Neutrophil (primary cell): ENCODE data around the gene ARHGAP35.

Experiments used
- H3K27ac ChIP-seq: fragments of 200-600 bp; sonication (generic); 2 replicates; pipeline ENCODE4 v1.5.1; 2016; ENCODE audit warnings: mild to moderate bottlenecking, moderate library complexity
- H3K27me3 ChIP-seq: fragments of 200-600 bp; sonication (generic); 2 replicates; pipeline ENCODE4 v1.6.0; 2016; ENCODE audit warnings: mild to moderate bottlenecking
- H3K36me3 ChIP-seq: fragments of 200-600 bp; sonication (generic); 2 replicates; pipeline ENCODE4 v1.5.1; 2017
- H3K4me1 ChIP-seq, 2 experiments: fragments of 200-600 bp in 1 of 2; sonication (generic) in 1 of 2; 1 replicate in 1 of 2; 2 replicates in 1 of 2; pipeline versions ENCODE4 v1.5.1 to v1.6.1; 2013 to 2016; ENCODE audit warnings: low read depth in 1 of 2, low read length in 1 of 2, mild to moderate bottlenecking in 1 of 2, moderate library complexity in 1 of 2; ENCODE audit not compliant: control insufficient read depth in 1 of 2, insufficient read depth in 1 of 2
- H3K4me3 ChIP-seq, 2 experiments: fragments of 200-600 bp in 1 of 2; sonication (generic) in 1 of 2; 1 replicate in 1 of 2; 2 replicates in 1 of 2; pipeline ENCODE4 v1.5.1; 2013 to 2016; ENCODE audit warnings: low read depth in 1 of 2, low read length in 1 of 2, mild to moderate bottlenecking in 1 of 2, moderate library complexity in 1 of 2
- H3K9me3 ChIP-seq: fragments of 200-600 bp; sonication (generic); 2 replicates; pipeline ENCODE4 v1.5.1; 2016
- CTCF ChIP-seq: fragments of 200-600 bp; sonication (generic); IDR thresholded peaks from 2 replicates; pipeline ENCODE4 v1.5.1; 2016; ENCODE audit warnings: antibody characterized with exemption

Gene ARHGAP35

GRCh38 chr19:46840498-46840942, 20.3 kb upstream of the ARHGAP35 start:
- peak; percentile 47 for TF ChIP-seq CTCF
- Histone ChIP-seq H3K4me3 (no peak overlapping the region), H3K9me3 (no peaks in the 10 kb centered on the region), H3K36me3 (peaks cover 68% of the 10 kb centered on the region), H3K4me1 (no peaks in the 10 kb centered on the region), H3K27ac (no peak overlapping the region), H3K27me3 (no peaks in the 10 kb centered on the region)

GRCh38 chr19:46841458-46842083, 19.2 kb upstream of the ARHGAP35 start:
- H3K36me3 ChIP-seq: peaks cover 68% of the 10 kb centered on the region
- H3K27ac ChIP-seq: no peak overlapping the region
- TF ChIP-seq CTCF: no peak
- H3K4me1 ChIP-seq: no peaks in the 10 kb centered on the region
- H3K27me3 ChIP-seq: no peaks in the 10 kb centered on the region
- H3K9me3 ChIP-seq: no peaks in the 10 kb centered on the region
- H3K4me3 ChIP-seq: no peak overlapping the region

- H3K27ac ChIP-seq: no peak overlapping the region
- H3K4me3 ChIP-seq: no peak overlapping the region
- no peaks in the 10 kb centered on the region for H3K4me1 ChIP-seq
- no peaks in the 10 kb centered on the region for H3K9me3 ChIP-seq
- TF ChIP-seq CTCF: no peak
- no peaks in the 10 kb centered on the region for H3K27me3 ChIP-seq
- H3K36me3 ChIP-seq: peaks cover 60% of the 10 kb centered on the region
Measured at GRCh38 chr19:46842791-46843190, 18.0 kb upstream of the ARHGAP35 start.

- no peak for TF ChIP-seq CTCF
- Histone ChIP-seq H3K4me3 (no peak overlapping the region), H3K27me3 (no peaks in the 10 kb centered on the region), H3K4me1 (no peaks in the 10 kb centered on the region), H3K9me3 (no peaks in the 10 kb centered on the region), H3K36me3 (peaks cover 48% of the 10 kb centered on the region), H3K27ac (no peak overlapping the region)
Measured at GRCh38 chr19:46844067-46844489, 16.7 kb upstream of the ARHGAP35 start.

- no peaks in the 10 kb centered on the region for H3K27me3 ChIP-seq
- no peak for TF ChIP-seq CTCF
- H3K27ac ChIP-seq: no peak overlapping the region
- no peaks in the 10 kb centered on the region for H3K9me3 ChIP-seq
- H3K4me3 ChIP-seq: no peak overlapping the region
- H3K4me1 ChIP-seq: peaks cover 14 to 19% of the 10 kb centered on the region in 2 experiments
- peaks cover 38% of the 10 kb centered on the region for H3K36me3 ChIP-seq
Measured at GRCh38 chr19:46845959-46846459, 14.8 kb upstream of the ARHGAP35 start.
